H1 (cell line): ENCODE data around the gene ZNF75A. TPM values are rescaled to one million over a fixed set of nuclear protein-coding genes. Genes with fewer than 3 reads are reported as not detected.

Experiments
- HDAC6 ChIP-seq: IDR thresholded peaks from one replicate; pipeline ENCODE4 v1.7.1; 2012; ENCODE audit warnings: low read depth, mild to moderate bottlenecking, inconsistent platforms, low read length, moderate library complexity
- TAF7 ChIP-seq: optimal IDR thresholded peaks from 2 replicates; pipeline ENCODE3; 2011; ENCODE audit warnings: low read depth, mild to moderate bottlenecking, inconsistent platforms, low read length, moderate library complexity, borderline replicate concordance
- polyA plus RNA-seq, 7 experiments: library from polyadenylated mRNA; depleted of rRNA in 3 of 7; stranded (reverse) in 5 of 7; unstranded in 2 of 7; fragments of >200 nt in 5 of 7; fragments of 200-250 nt in 2 of 7; gene quantifications; 1 replicate in 5 of 7; 2 replicates in 1 of 7; 4 replicates in 1 of 7; pipeline versions ENCODE4 v1.2.1 to v1.2.3, GENCODE V29; 2011 to 2013; ENCODE audit warnings: missing spikeins in 2 of 7, mixed read lengths in 2 of 7
- total RNA-seq: library from RNA; stranded (reverse); fragmentation: NEBNext Ultra II Directional; extraction: Animal tissue kit (Norgen Biotek cat#: 25700); gene quantifications from 2 replicates; pipeline ENCODE4 v1.2.1, GENCODE V29; 2021

ZNF75A gene
- total and polyA plus RNA-seq, 2 of the 8 experiments (the other 6 are each of a cell fraction or from before 2014, with no cell fraction given): 9.3 to 30.0 TPM

DNA sequence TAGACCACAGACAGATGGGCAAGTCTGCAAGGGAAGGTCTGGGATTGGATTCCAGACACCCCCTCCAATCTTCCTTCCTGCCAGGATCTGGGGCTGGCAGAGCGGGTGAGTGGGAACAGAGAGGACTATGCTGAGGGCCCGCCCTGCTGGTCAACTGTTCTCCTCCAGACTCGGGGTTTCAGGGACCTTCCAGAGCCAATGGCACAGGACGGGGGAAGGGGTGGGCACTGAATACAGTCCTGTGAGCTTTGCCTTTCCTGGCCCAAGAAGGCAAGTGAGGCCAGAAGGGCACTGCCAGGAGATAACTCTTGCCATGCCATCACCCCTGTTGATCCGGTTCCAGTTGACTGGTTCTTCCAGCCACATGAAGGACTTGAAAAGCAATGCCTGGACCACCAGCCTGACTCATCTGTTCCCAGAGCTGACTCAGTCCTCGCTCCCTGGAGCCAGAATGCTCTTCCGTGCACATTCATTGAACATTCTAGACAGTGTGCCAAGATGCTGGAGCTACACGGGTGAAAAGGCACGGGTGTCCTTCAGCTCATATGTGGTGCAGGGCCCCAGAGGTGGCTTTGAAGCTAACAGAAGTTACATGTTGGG is 48.3 kb upstream of the ZNF75A start (continued):
- TF ChIP-seq TAF7 (no peak), HDAC6 (no peak)
- TF ChIP-seq, all 59 proteins: peak for 0
